Nephron progenitor cell (in vitro differentiated cells): Measurements from ENCODE around the gene MMP25.

Experiments used
- DNase-seq: peaks from one replicate; pipeline ENCODE4 v3.0.0; 2021
- H3K27ac Mint-ChIP-seq: 2 replicates; pipeline ENCODE4 v1.8.0; 2021; ENCODE audit warnings: mild to moderate bottlenecking, moderate library complexity, mixed read lengths
- H3K27me3 Mint-ChIP-seq: 2 replicates; pipeline ENCODE4 v1.8.0; 2021; ENCODE audit warnings: mild to moderate bottlenecking, low read depth, mixed read lengths; ENCODE audit not compliant: poor library complexity
- H3K36me3 Mint-ChIP-seq: 2 replicates; pipeline ENCODE4 v1.8.0; 2021; ENCODE audit warnings: low read depth, mixed read lengths
- H3K4me1 Mint-ChIP-seq: 2 replicates; pipeline ENCODE4 v1.8.0; 2021; ENCODE audit warnings: mixed read lengths
- H3K4me3 Mint-ChIP-seq: 2 replicates; pipeline ENCODE4 v1.8.0; 2021; ENCODE audit warnings: mild to moderate bottlenecking, moderate library complexity, mixed read lengths
- H3K9me3 Mint-ChIP-seq: 2 replicates; pipeline ENCODE4 v1.8.0; 2021; ENCODE audit warnings: mild to moderate bottlenecking, moderate library complexity, mixed read lengths
- CTCF ChIP-seq: fragments of 200-600 bp; sonication (generic); IDR thresholded peaks from 2 replicates; pipeline ENCODE4 v1.5.0; 2021; ENCODE audit warnings: antibody characterized with exemption

Gene MMP25

GRCh38 chr16:3030222-3031212 is 15.8 kb upstream of the MMP25 start:
- no peak for TF ChIP-seq CTCF
- no peak for DNase-seq
- Mint-ChIP-seq H3K27ac (no peak overlapping the region), H3K36me3 (peaks cover 19% of the 10 kb centered on the region), H3K4me1 (peaks cover 11% of the 10 kb centered on the region), H3K27me3 (peaks cover 47% of the 10 kb centered on the region), H3K4me3 (no peak overlapping the region), H3K9me3 (no peaks in the 10 kb centered on the region)

GRCh38 chr16:3032624-3033023 is 13.7 kb upstream of the MMP25 start:
- TF ChIP-seq CTCF: no peak
- DNase-seq: no peak
- H3K4me3 Mint-ChIP-seq: no peak overlapping the region
- H3K27me3 Mint-ChIP-seq: peaks cover 60% of the 10 kb centered on the region
- H3K4me1 Mint-ChIP-seq: peaks cover 11% of the 10 kb centered on the region
- H3K9me3 Mint-ChIP-seq: no peaks in the 10 kb centered on the region
- peaks cover 1% of the 10 kb centered on the region for H3K36me3 Mint-ChIP-seq
- no peak overlapping the region for H3K27ac Mint-ChIP-seq

GRCh38 chr16:3035289-3035971 is 10.9 kb upstream of the MMP25 start:
- Mint-ChIP-seq H3K36me3 (no peaks in the 10 kb centered on the region), H3K4me1 (peaks cover 6% of the 10 kb centered on the region), H3K27me3 (peaks cover 79% of the 10 kb centered on the region), H3K4me3 (no peak overlapping the region), H3K27ac (no peak overlapping the region), H3K9me3 (no peaks in the 10 kb centered on the region)
- no peak for TF ChIP-seq CTCF
- DNase-seq: no peak

- no peak overlapping the region for H3K4me3 Mint-ChIP-seq
- TF ChIP-seq CTCF: no peak
- DNase-seq: no peak
- no peak overlapping the region for H3K27ac Mint-ChIP-seq
- H3K4me1 Mint-ChIP-seq: peaks cover 6% of the 10 kb centered on the region
- H3K36me3 Mint-ChIP-seq: no peaks in the 10 kb centered on the region
- no peaks in the 10 kb centered on the region for H3K9me3 Mint-ChIP-seq
- H3K27me3 Mint-ChIP-seq: peaks cover 86% of the 10 kb centered on the region
Observed at GRCh38 chr16:3035972-3036725, 10.2 kb upstream of the MMP25 start.

GRCh38 chr16:3036726-3037315 is 9.5 kb upstream of the MMP25 start, which contains the start of gene BICDL2:
Gene BICDL2, minus strand, starts transcription at chr16:3036944. Its CDS starts 1,448 bp downstream, at chr16:3035496.
- no peak for DNase-seq
- Mint-ChIP-seq H3K27me3 (peaks cover 88% of the 10 kb centered on the region), H3K27ac (no peak within 1 kb of the TSS), H3K4me1 (peaks cover 6% of the 10 kb centered on the region), H3K9me3 (no peaks in the 10 kb centered on the region), H3K36me3 (no peaks in the 10 kb centered on the region), H3K4me3 (no peak within 1 kb of the TSS)
- TF ChIP-seq CTCF: no peak
